GM12864 (cell line): ENCODE measurements around the gene ERMAP.
A peak's percentile ranks its signal among the peaks of the same experiment; 100 is the strongest.

Source experiments
- DNase-seq: peaks from one replicate; pipeline ENCODE4 v3.0.0-alpha.2; 2011; ENCODE audit warnings: low read depth
- H3K4me3 ChIP-seq: 2 replicates; pipeline ENCODE4 v1.5.1; 2011; ENCODE audit warnings: mild to moderate bottlenecking, low read depth, low read length, control low read depth
- CTCF ChIP-seq: IDR thresholded peaks from 2 replicates; pipeline ENCODE4 v1.5.1; 2011; ENCODE audit warnings: low read depth, mild to moderate bottlenecking, moderate library complexity, low read length, control low read depth, inconsistent platforms; ENCODE audit errors: missing control alignments

The ERMAP gene

GRCh38 chr1:42816585-42817439, at the start of gene ERMAP, which contains the start of gene SVBP:
TSS of gene ERMAP (plus strand) at chr1:42817122. CDS start at chr1:42830449, 13,327 bp downstream.
TSS of gene SVBP (minus strand) at chr1:42817397. CDS start at chr1:42816544, 853 bp downstream.
- TF ChIP-seq CTCF: no peak
- peak; percentile 27 for DNase-seq
- H3K4me3 ChIP-seq: peak within 1 kb of the TSS; percentile 58

GRCh38 chr1:42767510-42768000, 49.4 kb upstream of the ERMAP start:
- DNase-seq: no peak
- TF ChIP-seq CTCF: no peak
- H3K4me3 ChIP-seq: peak overlapping the region; percentile 99

- H3K4me3 ChIP-seq: peak overlapping the region; percentile 99
- DNase-seq: no peak
- TF ChIP-seq CTCF: no peak
These were observed 48.8 kb upstream of the ERMAP start for GRCh38 chr1:42768172-42768571.

- H3K4me3 ChIP-seq: no peak overlapping the region
- no peak for DNase-seq
These were observed 47.1 kb upstream of the ERMAP start for GRCh38 chr1:42769811-42770210.

GRCh38 chr1:42773420-42773819, 43.5 kb upstream of the ERMAP start:
- TF ChIP-seq CTCF: no peak
- H3K4me3 ChIP-seq: no peak overlapping the region
- no peak for DNase-seq

More at GRCh38 chr1:42769811-42770210, 47.1 kb upstream of the ERMAP start:
- TF ChIP-seq CTCF: no peak

- DNase-seq: no peak
- TF ChIP-seq CTCF: no peak
- H3K4me3 ChIP-seq: no peak overlapping the region
These were observed 41.9 kb upstream of the ERMAP start for GRCh38 chr1:42774928-42775526.
